HCT116 (cell line): ENCODE data around the gene LHX5. TPM values are rescaled to one million over a fixed set of nuclear protein-coding genes. Genes with fewer than 3 reads are reported as not detected.

ENCODE experiments used
- ATAC-seq: fragments of 200-7000 bp; cut with Tn5 transposase; 2 replicates; pipeline ENCODE4 v1.9.1; 2020; ENCODE audit warnings: mild to moderate bottlenecking, moderate library complexity
- BruUV-seq: library from RNA; stranded (reverse); fragments of 400-500 nt; replicated peaks from 2 replicates; lab custom pipeline; 2021; lab: Mats Ljungman, UMichigan
- CTCF ChIA-PET: fragments of 300-600 bp; sonication (Branson Sonifier 250); formaldehyde crosslinking; loops from one replicate; lab custom pipeline; 2021; ENCODE audit warnings: antibody characterized with exemption; lab: Charles Lee
- POLR2A ChIA-PET: fragments of 300-600, 350-600 bp; sonication (Branson Sonifier 250); formaldehyde crosslinking; loops from one replicate; lab custom pipeline; 2021; ENCODE audit warnings: antibody characterized with exemption; lab: Charles Lee
- RAD21 ChIA-PET, 2 experiments: fragments of 300-600 bp; sonication (Branson Sonifier 250); formaldehyde crosslinking; loops; one replicate each; lab custom pipeline; 2023; ENCODE audit warnings: low total read pairs in 2 of 2; ENCODE audit not compliant: uncharacterized antibody in 2 of 2, unreplicated experiment in 2 of 2, low non-redundant PET in 1 of 2; lab: Charles Lee
- DNase-seq: peaks from one replicate; pipeline ENCODE4 v3.0.0-alpha.2; 2010; ENCODE audit warnings: low read depth, low spot score
- H2AFZ ChIP-seq: fragments of 200-600 bp; shearing (Covaris generic), sonication (generic); 2 replicates; pipeline ENCODE4 v1.6.1; 2017; ENCODE audit warnings: low read depth, mixed run types, mixed read lengths, antibody characterized with exemption, low read length; ENCODE audit not compliant: poor library complexity, severe bottlenecking
- H3K27ac ChIP-seq: 2 replicates; pipeline ENCODE4 v1.5.1; 2012; ENCODE audit warnings: low read depth, low read length
- H3K27me3 ChIP-seq: fragments of 200-600 bp; sonication (generic); 2 replicates; pipeline ENCODE4 v1.6.1; 2016; ENCODE audit warnings: mixed run types, low read length, mixed read lengths; ENCODE audit not compliant: insufficient read depth
- H3K36me3 ChIP-seq, 2 experiments: fragments of 200-500 bp in 1 of 2; fragments of 200-600 bp in 1 of 2; sonication (Bioruptor generic) in 1 of 2; sonication (generic) in 1 of 2; 2 replicates each; pipeline versions ENCODE4 v1.5.1 to v1.6.1; 2014 to 2016; ENCODE audit warnings: low read length in 2 of 2, inconsistent platforms in 1 of 2, mixed read lengths in 1 of 2, mixed run types in 1 of 2; ENCODE audit not compliant: insufficient read depth in 2 of 2, control insufficient read depth in 1 of 2
- H3K4me1 ChIP-seq, 2 experiments: fragments of 200-600 bp in 1 of 2; sonication (generic) in 1 of 2; 2 replicates each; pipeline versions ENCODE4 v1.5.1 to v1.6.1; 2012 to 2017; ENCODE audit warnings: low read length in 2 of 2, inconsistent platforms in 1 of 2, mild to moderate bottlenecking in 1 of 2, mixed read lengths in 1 of 2, mixed run types in 1 of 2, moderate library complexity in 1 of 2; ENCODE audit not compliant: insufficient read depth in 2 of 2, control insufficient read depth in 1 of 2
- H3K4me2 ChIP-seq: fragments of 200-600 bp; sonication (generic); 2 replicates; pipeline ENCODE4 v1.6.1; 2017; ENCODE audit warnings: mixed run types, low read length, mixed read lengths
- H3K4me3 ChIP-seq, 2 experiments: fragments of 200-600 bp in 1 of 2; sonication (generic) in 1 of 2; replicated peaks in 1 of 2; 2 replicates each; pipeline ENCODE4 v1.5.1; 2011 to 2016; ENCODE audit warnings: low read length in 2 of 2, control low read depth in 1 of 2, low read depth in 1 of 2, mild to moderate bottlenecking in 1 of 2, mixed read lengths in 1 of 2, mixed run types in 1 of 2
- H3K79me2 ChIP-seq: fragments of 200-600 bp; sonication (generic); 2 replicates; pipeline ENCODE4 v1.6.1; 2017; ENCODE audit warnings: mild to moderate bottlenecking, mixed run types, low read length, moderate library complexity, mixed read lengths; ENCODE audit not compliant: insufficient read depth
- H3K9ac ChIP-seq: fragments of 200-600 bp; sonication (generic); 2 replicates; pipeline ENCODE4 v1.6.1; 2016; ENCODE audit warnings: low read length, mixed read lengths
- H3K9me2 ChIP-seq: fragments of 200-600 bp; sonication (generic), shearing (Covaris generic); 2 replicates; pipeline ENCODE4 v1.6.1; 2017; ENCODE audit warnings: mixed run types, mild to moderate bottlenecking, moderate library complexity; ENCODE audit not compliant: insufficient read depth
- H3K9me3 ChIP-seq, 2 experiments: fragments of 200-500 bp in 1 of 2; fragments of 200-600 bp in 1 of 2; sonication (Bioruptor generic) in 1 of 2; sonication (generic) in 1 of 2; 2 replicates each; pipeline ENCODE4 v1.6.1; 2014 to 2017; ENCODE audit warnings: low read length in 2 of 2, mixed read lengths in 2 of 2, inconsistent platforms in 1 of 2, low read depth in 1 of 2, mild to moderate bottlenecking in 1 of 2, mixed run types in 1 of 2, moderate library complexity in 1 of 2; ENCODE audit not compliant: control insufficient read depth in 1 of 2, insufficient read depth in 1 of 2
- H4K20me1 ChIP-seq: fragments of 200-600 bp; sonication (generic), shearing (Covaris generic); 2 replicates; pipeline ENCODE4 v1.6.1; 2017; ENCODE audit warnings: mixed run types, mild to moderate bottlenecking, moderate library complexity; ENCODE audit not compliant: insufficient read depth
- ATF3 ChIP-seq: IDR thresholded peaks from 2 replicates; pipeline ENCODE4 v1.6.1; 2012
- CBX3 ChIP-seq: IDR thresholded peaks from 2 replicates; pipeline ENCODE4 v1.6.1; 2012; ENCODE audit warnings: low read depth
- CEBPB ChIP-seq: IDR thresholded peaks from 2 replicates; pipeline ENCODE4 v1.6.1; 2012; ENCODE audit warnings: low read depth
- ELF1 ChIP-seq: IDR thresholded peaks from 2 replicates; pipeline ENCODE4 v1.6.1; 2012; ENCODE audit warnings: low read depth, borderline replicate concordance
- EZH2 ChIP-seq: fragments of 200-600 bp; sonication (generic); IDR thresholded peaks from 2 replicates; pipeline ENCODE4 v1.6.1; 2017; ENCODE audit warnings: antibody characterized with exemption, mixed run types
- EZH2phosphoT487 ChIP-seq: fragments of 200-600 bp; IDR thresholded peaks from 2 replicates; pipeline ENCODE4 v1.6.1; 2018; ENCODE audit warnings: antibody characterized with exemption, borderline replicate concordance
- FOSL1 ChIP-seq: IDR thresholded peaks from 2 replicates; pipeline ENCODE4 v1.6.1; 2012; ENCODE audit warnings: low read depth
- JUND ChIP-seq: IDR thresholded peaks from 2 replicates; pipeline ENCODE4 v1.6.1; 2012
- REST ChIP-seq: IDR thresholded peaks from 2 replicates; pipeline ENCODE4 v1.6.1; 2012; ENCODE audit warnings: low read depth
- SIN3A ChIP-seq: IDR thresholded peaks from 2 replicates; pipeline ENCODE4 v1.6.1; 2012; ENCODE audit warnings: low read depth
- SP1 ChIP-seq: IDR thresholded peaks from 2 replicates; pipeline ENCODE4 v1.6.1; 2012; ENCODE audit warnings: low read depth
- YY1 ChIP-seq: IDR thresholded peaks from 2 replicates; pipeline ENCODE4 v1.6.1; 2011; ENCODE audit warnings: low read length, low read depth, moderate library complexity, mild to moderate bottlenecking; ENCODE audit not compliant: insufficient replicate concordance; ENCODE audit errors: extremely low read depth
- ZBTB33 ChIP-seq: IDR thresholded peaks from 2 replicates; pipeline ENCODE4 v1.6.1; 2011; ENCODE audit warnings: mild to moderate bottlenecking, low read length, moderate library complexity; ENCODE audit not compliant: insufficient replicate concordance; ENCODE audit errors: extremely low read depth
- ZFX ChIP-seq: fragments of 450-650 bp; IDR thresholded peaks from 2 replicates; pipeline ENCODE4 v1.6.1; 2017
- intact Hi-C: fragments of 100-400 bp; cut with micrococcal nuclease; formaldehyde crosslinking; loops from 2 replicates; pipeline ENCODE4 v1.10.0; 2022
- total RNA-seq: library from RNA; stranded (reverse); gene quantifications from one replicate; pipeline ENCODE4 v1.2.1, GENCODE V29; 2021; ENCODE audit not compliant: unreplicated experiment
- TF ChIP-seq, protein P1 (sequence below): IDR thresholded peaks from 2 replicates; pipeline ENCODE4 v1.6.1; 2012
- TF ChIP-seq, protein P2 (sequence below), 3 experiments: fragments of 200-600 bp in 1 of 3; sonication (generic) in 1 of 3; IDR thresholded peaks in 2 of 3; conservative IDR thresholded peaks in 1 of 3; 2 replicates each; pipeline ENCODE4 v1.5.1; 2012 to 2017; ENCODE audit warnings: low read depth in 2 of 3, low read length in 2 of 3, antibody characterized with exemption in 1 of 3, borderline replicate concordance in 1 of 3, control low read depth in 1 of 3, mild to moderate bottlenecking in 1 of 3, mixed read lengths in 1 of 3, mixed run types in 1 of 3, moderate library complexity in 1 of 3; ENCODE audit not compliant: insufficient read depth in 1 of 3

The LHX5 gene
- total RNA-seq, 1 experiment from 2014 or later: 2.4 TPM

- TF ChIP-seq ZBTB33: no peak
Observed at GRCh38 chr12:113475451-113476175, 3.9 kb upstream of the LHX5 start (continued).

- no TSS peak for BruUV-seq
- Histone ChIP-seq H3K27me3 (peaks cover 27% of the 10 kb centered on the region), H3K9me3 (no peaks in the 10 kb centered on the region), H3K4me1 (no peaks in the 10 kb centered on the region), H2AFZ (no peak overlapping the region), H3K36me3 (no peaks in the 10 kb centered on the region), H3K4me2 (no peak overlapping the region), H3K9ac (no peak overlapping the region), H3K4me3 (no peak overlapping the region), H4K20me1 (no peaks in the 10 kb centered on the region), H3K79me2 (no peaks in the 10 kb centered on the region), H3K9me2 (no peaks in the 10 kb centered on the region), H3K27ac (no peak overlapping the region)
- ChIA-PET CTCF (interaction anchor here (2.0 kb wide), 1 partner anchor 13 kb away, joined by 9 read pairs; no protein-coding TSS in a partner anchor), POLR2A (no interaction called here), RAD21 (no interaction called here)
- ATAC-seq: no peak
- no peak for DNase-seq
- intact Hi-C loops: no loop called here
- no peak for TF ChIP-seq REST
- TF ChIP-seq, protein P1, sequence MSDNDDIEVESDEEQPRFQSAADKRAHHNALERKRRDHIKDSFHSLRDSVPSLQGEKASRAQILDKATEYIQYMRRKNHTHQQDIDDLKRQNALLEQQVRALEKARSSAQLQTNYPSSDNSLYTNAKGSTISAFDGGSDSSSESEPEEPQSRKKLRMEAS: no peak
- TF ChIP-seq EZH2: no peak
- TF ChIP-seq YY1: no peak
- TF ChIP-seq JUND: no peak
- no peak for TF ChIP-seq EZH2phosphoT487
- no peak for TF ChIP-seq SIN3A
- TF ChIP-seq FOSL1: no peak
- no peak for TF ChIP-seq CEBPB
- TF ChIP-seq ELF1: no peak
- TF ChIP-seq, protein P2, sequence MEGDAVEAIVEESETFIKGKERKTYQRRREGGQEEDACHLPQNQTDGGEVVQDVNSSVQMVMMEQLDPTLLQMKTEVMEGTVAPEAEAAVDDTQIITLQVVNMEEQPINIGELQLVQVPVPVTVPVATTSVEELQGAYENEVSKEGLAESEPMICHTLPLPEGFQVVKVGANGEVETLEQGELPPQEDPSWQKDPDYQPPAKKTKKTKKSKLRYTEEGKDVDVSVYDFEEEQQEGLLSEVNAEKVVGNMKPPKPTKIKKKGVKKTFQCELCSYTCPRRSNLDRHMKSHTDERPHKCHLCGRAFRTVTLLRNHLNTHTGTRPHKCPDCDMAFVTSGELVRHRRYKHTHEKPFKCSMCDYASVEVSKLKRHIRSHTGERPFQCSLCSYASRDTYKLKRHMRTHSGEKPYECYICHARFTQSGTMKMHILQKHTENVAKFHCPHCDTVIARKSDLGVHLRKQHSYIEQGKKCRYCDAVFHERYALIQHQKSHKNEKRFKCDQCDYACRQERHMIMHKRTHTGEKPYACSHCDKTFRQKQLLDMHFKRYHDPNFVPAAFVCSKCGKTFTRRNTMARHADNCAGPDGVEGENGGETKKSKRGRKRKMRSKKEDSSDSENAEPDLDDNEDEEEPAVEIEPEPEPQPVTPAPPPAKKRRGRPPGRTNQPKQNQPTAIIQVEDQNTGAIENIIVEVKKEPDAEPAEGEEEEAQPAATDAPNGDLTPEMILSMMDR (IDR thresholded peaks at IDR 0.05 in 2 of 3, conservative IDR thresholded peaks at IDR 0.05 in 1 of 3; ENCODE audit: borderline replicate concordance in 1 of 3, insufficient read depth in 1 of 3, low read depth in 2 of 3, low read length in 2 of 3): no peak
- TF ChIP-seq ZFX: no peak
- no peak for TF ChIP-seq ATF3
- no peak for TF ChIP-seq SP1
- TF ChIP-seq CBX3: no peak
Observed at GRCh38 chr12:113474635-113475436, 3.2 kb upstream of the LHX5 start.
